VCaP (cell line): Measurements from ENCODE around the gene BNIP3.

Source experiments
- H3K27ac ChIP-seq: fragments of 450-650 bp; 2 replicates; pipeline ENCODE4 v1.5.1; 2017
- TF ChIP-seq, protein P1 (sequence below): fragments of 450-650 bp; conservative IDR thresholded peaks from 2 replicates; pipeline ENCODE4 v1.5.1; 2017; ENCODE audit warnings: mild to moderate bottlenecking, moderate library complexity

The BNIP3 gene

GRCh38 chr10:132002004-132002403, 20.3 kb upstream of the BNIP3 start:
- H3K27ac ChIP-seq = no peak overlapping the region
- TF ChIP-seq, protein P1, sequence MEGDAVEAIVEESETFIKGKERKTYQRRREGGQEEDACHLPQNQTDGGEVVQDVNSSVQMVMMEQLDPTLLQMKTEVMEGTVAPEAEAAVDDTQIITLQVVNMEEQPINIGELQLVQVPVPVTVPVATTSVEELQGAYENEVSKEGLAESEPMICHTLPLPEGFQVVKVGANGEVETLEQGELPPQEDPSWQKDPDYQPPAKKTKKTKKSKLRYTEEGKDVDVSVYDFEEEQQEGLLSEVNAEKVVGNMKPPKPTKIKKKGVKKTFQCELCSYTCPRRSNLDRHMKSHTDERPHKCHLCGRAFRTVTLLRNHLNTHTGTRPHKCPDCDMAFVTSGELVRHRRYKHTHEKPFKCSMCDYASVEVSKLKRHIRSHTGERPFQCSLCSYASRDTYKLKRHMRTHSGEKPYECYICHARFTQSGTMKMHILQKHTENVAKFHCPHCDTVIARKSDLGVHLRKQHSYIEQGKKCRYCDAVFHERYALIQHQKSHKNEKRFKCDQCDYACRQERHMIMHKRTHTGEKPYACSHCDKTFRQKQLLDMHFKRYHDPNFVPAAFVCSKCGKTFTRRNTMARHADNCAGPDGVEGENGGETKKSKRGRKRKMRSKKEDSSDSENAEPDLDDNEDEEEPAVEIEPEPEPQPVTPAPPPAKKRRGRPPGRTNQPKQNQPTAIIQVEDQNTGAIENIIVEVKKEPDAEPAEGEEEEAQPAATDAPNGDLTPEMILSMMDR = no peak

DNA sequence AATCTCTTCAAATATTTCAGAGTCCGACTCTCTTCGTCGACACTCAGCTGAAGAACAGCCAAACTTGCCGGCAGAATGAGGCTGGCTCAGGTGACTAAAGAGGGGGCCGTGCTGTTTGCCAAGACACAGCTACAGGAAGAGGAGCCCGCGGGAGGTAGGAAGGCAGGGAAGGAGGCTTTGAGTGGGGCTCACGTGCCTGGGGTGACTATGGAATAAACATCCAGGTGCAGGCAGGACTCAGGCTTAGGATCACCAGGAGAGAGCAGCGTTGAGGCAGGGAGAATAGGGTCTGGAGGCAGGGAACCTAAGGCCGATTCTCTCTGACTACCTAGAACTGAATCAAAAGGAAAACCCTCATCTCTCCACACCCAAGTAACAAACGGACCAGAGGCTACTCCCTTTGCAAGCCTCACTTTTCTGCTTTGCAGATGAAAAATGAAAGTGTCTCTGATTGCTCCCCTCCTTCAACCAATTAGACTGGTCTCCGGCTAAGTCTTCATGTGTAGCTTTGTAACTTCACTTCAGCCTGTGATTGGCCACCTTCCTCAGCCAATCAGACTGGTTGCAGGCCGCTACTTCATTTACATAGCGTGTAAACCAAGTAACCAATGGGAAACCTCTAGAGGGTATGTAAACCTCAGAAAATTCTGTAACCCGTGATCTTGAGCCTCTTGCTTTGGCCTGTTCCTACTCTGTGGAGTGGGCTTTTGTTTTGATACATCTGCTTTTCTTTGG, 19.7 kb upstream of the BNIP3 start:
- no peak overlapping the region for H3K27ac ChIP-seq

GRCh38 chr10:131998845-131999681, 17.3 kb upstream of the BNIP3 start:
- peak overlapping the region; percentile 90 for H3K27ac ChIP-seq
- TF ChIP-seq, protein P1 = no peak

More for the DNA sequence above, 19.7 kb upstream of the BNIP3 start:
- TF ChIP-seq, protein P1 = no peak

GRCh38 chr10:131998050-131998844, 16.5 kb upstream of the BNIP3 start:
- TF ChIP-seq, protein P1 = no peak
- peak overlapping the region; percentile 90 for H3K27ac ChIP-seq

- peak overlapping the region; percentile 90 for H3K27ac ChIP-seq
- TF ChIP-seq, protein P1 = no peak
Measured at GRCh38 chr10:131997366-131998049, 15.8 kb upstream of the BNIP3 start.

DNA sequence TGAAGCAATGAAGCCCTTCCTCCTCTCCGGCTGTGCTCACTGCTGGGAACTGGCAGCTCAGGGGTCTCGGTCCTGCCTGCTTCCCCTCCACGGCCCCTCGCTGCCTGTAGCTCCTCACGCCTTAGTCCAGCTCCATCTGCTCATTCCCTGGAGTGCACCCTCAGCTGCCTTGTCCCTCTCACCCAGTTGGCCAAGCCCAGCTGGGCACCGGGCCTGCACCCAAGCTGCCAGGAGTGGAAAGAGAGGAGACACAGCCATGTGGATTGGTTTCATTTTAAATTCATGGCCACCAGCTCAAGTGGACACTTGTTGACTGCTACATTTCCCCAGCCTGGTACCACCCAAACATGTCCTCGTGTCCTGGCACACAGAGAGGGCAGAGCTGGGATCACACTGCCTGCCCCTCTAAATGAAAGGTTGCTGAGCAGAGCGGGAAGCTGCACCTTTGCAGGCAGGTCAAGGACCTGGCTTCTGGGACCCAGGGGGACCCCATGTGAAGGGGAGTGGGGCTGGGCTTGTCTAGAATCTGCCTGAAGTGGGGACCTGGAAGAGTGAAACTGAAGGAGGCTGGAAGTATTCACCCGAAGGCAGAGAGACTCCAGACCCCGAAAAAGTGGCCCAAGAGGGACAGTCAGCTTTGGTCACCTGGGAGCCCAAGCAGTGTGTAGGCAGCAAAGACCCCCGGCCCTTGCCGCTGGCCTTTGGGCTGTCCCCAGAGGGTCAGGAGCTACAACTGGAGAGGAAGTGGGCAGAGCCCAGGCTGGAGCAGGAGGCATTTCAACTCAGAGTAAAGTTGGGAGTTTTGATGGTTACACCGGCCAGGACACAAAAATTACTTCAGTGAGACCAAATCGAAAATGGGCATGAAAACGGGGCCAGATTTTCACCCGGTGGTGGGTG, 15.0 kb upstream of the BNIP3 start:
- H3K27ac ChIP-seq = peak overlapping the region; percentile 90

More for the DNA sequence above, 15.0 kb upstream of the BNIP3 start:
- TF ChIP-seq, protein P1 = no peak
